A549 (cell line): ENCODE data around the gene GSG1L.

Source experiments
- BHLHE40 ChIP-seq: IDR thresholded peaks from 2 replicates; pipeline ENCODE4 v1.6.1; 2012; ENCODE audit warnings: low read depth, low read length, inconsistent platforms
- CEBPB ChIP-seq, 2 experiments: fragments of >200 bp in 1 of 2; sonication (Bioruptor Twin) in 1 of 2; formaldehyde crosslinking in 1 of 2; IDR thresholded peaks; 2 replicates each; pipeline ENCODE4 v1.6.1; 2012 to 2016
- CTCF ChIP-seq: fragments of >200 bp; sonication (Bioruptor Twin); formaldehyde crosslinking; IDR thresholded peaks from 3 replicates; pipeline ENCODE4 v1.5.1; 2016
- E2F6 ChIP-seq: IDR thresholded peaks from 2 replicates; pipeline ENCODE4 v1.6.1; 2012; ENCODE audit warnings: low read depth, borderline replicate concordance
- KDM1A ChIP-seq: fragments of 200-600 bp; sonication (generic); IDR thresholded peaks from 2 replicates; pipeline ENCODE4 v1.6.1; 2016; ENCODE audit warnings: low read depth, mild to moderate bottlenecking
- MAX ChIP-seq: IDR thresholded peaks from 2 replicates; pipeline ENCODE4 v1.6.1; 2012
- NFE2L2 ChIP-seq: fragments of 150-350 bp; conservative IDR thresholded peaks from 2 replicates; pipeline ENCODE4 v1.6.1; 2014; ENCODE audit warnings: low read length
- NR3C1 ChIP-seq: fragments of >200 bp; sonication (Bioruptor Twin); formaldehyde crosslinking; IDR thresholded peaks from 3 replicates; pipeline ENCODE4 v1.6.1; 2017
- POLR2A ChIP-seq: IDR thresholded peaks from 2 replicates; pipeline ENCODE4 v1.6.1; 2012; ENCODE audit warnings: mild to moderate bottlenecking, low read length
- RAD21 ChIP-seq, 2 experiments: fragments of >200 bp in 1 of 2; sonication (Bioruptor Twin) in 1 of 2; formaldehyde crosslinking in 1 of 2; IDR thresholded peaks in 1 of 2; conservative IDR thresholded peaks in 1 of 2; 2 replicates in 1 of 2; 3 replicates in 1 of 2; pipeline ENCODE4 v1.6.1; 2012 to 2018; ENCODE audit warnings: inconsistent platforms in 1 of 2
- RCOR1 ChIP-seq: fragments of 150-350 bp; IDR thresholded peaks from 2 replicates; pipeline ENCODE4 v1.6.1; 2014; ENCODE audit warnings: antibody characterized with exemption, low read length, low read depth
- TP53 ChIP-seq: fragments of 250-450 bp; sonication (Bioruptor Pico); IDR thresholded peaks from 2 replicates; pipeline ENCODE4 v1.5.0; 2021; ENCODE audit warnings: mild to moderate bottlenecking, moderate library complexity
- ZFP36 ChIP-seq: fragments of 450-650 bp; IDR thresholded peaks from 2 replicates; pipeline ENCODE4 v1.6.1; 2014; ENCODE audit warnings: borderline replicate concordance; ENCODE audit not compliant: partially characterized antibody

- TF ChIP-seq NFE2L2 (no peak), CTCF (no peak), CEBPB (IDR thresholded peaks at IDR 0.05) (no peak), POLR2A (no peak), E2F6 (no peak), RCOR1 (no peak), RAD21 (conservative IDR thresholded peaks at IDR 0.05 in 1 of 2, IDR thresholded peaks at IDR 0.05 in 1 of 2) (no peak), NR3C1 (no peak), BHLHE40 (no peak), KDM1A (no peak), MAX (no peak), ZFP36 (no peak), TP53 (no peak)
Measured at GRCh38 chr16:27774779-27775178, 288.7 kb downstream of the GSG1L start.
